GM23248 (cell line): Measurements from ENCODE around the gene SOWAHC. TPM values are rescaled to one million over a fixed set of nuclear protein-coding genes. Genes with fewer than 3 reads are reported as not detected.
A peak's percentile ranks its signal among the peaks of the same experiment; 100 is the strongest.

ENCODE experiments used
- DNase-seq: peaks from one replicate; pipeline ENCODE4 v3.0.0-alpha.2; 2015
- H2AFZ ChIP-seq: fragments of 200-600 bp; sonication (generic); 2 replicates; pipeline ENCODE4 v1.6.1; 2016; ENCODE audit warnings: antibody characterized with exemption
- H3F3A ChIP-seq: fragments of 200-600 bp; sonication (generic); 2 replicates; pipeline ENCODE4 v1.6.1; 2016; ENCODE audit warnings: mild to moderate bottlenecking, antibody characterized with exemption, mixed run types; ENCODE audit not compliant: insufficient read depth
- H3K27ac ChIP-seq: fragments of 200-600 bp; sonication (generic); 2 replicates; pipeline ENCODE4 v1.5.1; 2016; ENCODE audit warnings: mild to moderate bottlenecking
- H3K27me3 ChIP-seq: fragments of 200-600 bp; sonication (generic); replicated peaks from 2 replicates; pipeline ENCODE4 v1.6.1; 2016; ENCODE audit warnings: mild to moderate bottlenecking; ENCODE audit not compliant: insufficient read depth
- H3K36me3 ChIP-seq: fragments of 200-600 bp; sonication (generic); 2 replicates; pipeline ENCODE4 v1.6.1; 2016; ENCODE audit warnings: low read depth, mild to moderate bottlenecking
- H3K4me1 ChIP-seq: fragments of 200-600 bp; sonication (generic); 2 replicates; pipeline ENCODE4 v1.6.1; 2016; ENCODE audit warnings: mild to moderate bottlenecking; ENCODE audit not compliant: insufficient read depth
- H3K4me2 ChIP-seq: fragments of 200-600 bp; sonication (generic); one replicate; pipeline ENCODE4 v1.6.1; 2016; ENCODE audit warnings: mild to moderate bottlenecking; ENCODE audit not compliant: unreplicated experiment
- H3K4me3 ChIP-seq: fragments of 200-600 bp; sonication (generic); 2 replicates; pipeline ENCODE4 v1.5.1; 2016; ENCODE audit warnings: mild to moderate bottlenecking
- H3K79me2 ChIP-seq: fragments of 200-600 bp; sonication (generic); 2 replicates; pipeline ENCODE4 v1.6.1; 2016; ENCODE audit warnings: mild to moderate bottlenecking; ENCODE audit not compliant: insufficient read depth
- H3K9ac ChIP-seq: fragments of 200-600 bp; sonication (generic); 2 replicates; pipeline ENCODE4 v1.6.1; 2016; ENCODE audit warnings: mild to moderate bottlenecking
- H3K9me2 ChIP-seq: fragments of 200-600 bp; sonication (generic); 2 replicates; pipeline ENCODE4 v1.6.1; 2016; ENCODE audit warnings: mixed run types, mild to moderate bottlenecking, moderate library complexity; ENCODE audit not compliant: insufficient read depth
- H3K9me3 ChIP-seq: fragments of 200-600 bp; sonication (generic); one replicate; pipeline ENCODE4 v1.6.1; 2017; ENCODE audit warnings: low read depth
- H4K20me1 ChIP-seq: fragments of 200-600 bp; sonication (generic); 2 replicates; pipeline ENCODE4 v1.6.0; 2016; ENCODE audit not compliant: insufficient read depth
- EZH2 ChIP-seq: fragments of 200-600 bp; sonication (generic); IDR thresholded peaks from 2 replicates; pipeline ENCODE4 v1.6.1; 2018; ENCODE audit warnings: antibody characterized with exemption, mild to moderate bottlenecking; ENCODE audit not compliant: insufficient read depth, poor library complexity, severe bottlenecking
- EZH2phosphoT487 ChIP-seq: fragments of 200-600 bp; sonication (generic); IDR thresholded peaks from 2 replicates; pipeline ENCODE4 v1.6.1; 2018; ENCODE audit warnings: antibody characterized with exemption, moderate library complexity, mild to moderate bottlenecking, low read depth; ENCODE audit not compliant: insufficient read depth
- WGBS, 2 experiments: methylation state at CpG; one replicate each; pipeline ENCODE4 v1.1.6; 2015 to 2017; ENCODE audit warnings: low lambda C conversion rate in 2 of 2, low coverage in 1 of 2; ENCODE audit errors: missing lambda C conversion rate in 2 of 2; 5-methylcytosine and 5-hydroxymethylcytosine counted together
- in situ Hi-C: fragments of 300-500 bp; cut with MboI; formaldehyde crosslinking; loops from 2 replicates; pipeline ENCODE4 v1.15.0; 2020
- polyA plus RNA-seq: library from polyadenylated mRNA; unstranded; fragments of >200 nt; fragmentation: Nextera tagmentation; extraction: Ambion mirVana; gene quantifications from 2 replicates; pipeline ENCODE4 v1.2.1, GENCODE V29; 2016
- total RNA-seq: library from RNA; depleted of rRNA; stranded (reverse); fragments of >200 nt; shearing (Covaris generic); gene quantifications from 2 replicates; pipeline ENCODE4 v1.2.3, GENCODE V29; 2014

SOWAHC gene
- total and polyA plus RNA-seq, 2 experiments from 2014 or later, result 19.8 to 46.0 TPM

DNA sequence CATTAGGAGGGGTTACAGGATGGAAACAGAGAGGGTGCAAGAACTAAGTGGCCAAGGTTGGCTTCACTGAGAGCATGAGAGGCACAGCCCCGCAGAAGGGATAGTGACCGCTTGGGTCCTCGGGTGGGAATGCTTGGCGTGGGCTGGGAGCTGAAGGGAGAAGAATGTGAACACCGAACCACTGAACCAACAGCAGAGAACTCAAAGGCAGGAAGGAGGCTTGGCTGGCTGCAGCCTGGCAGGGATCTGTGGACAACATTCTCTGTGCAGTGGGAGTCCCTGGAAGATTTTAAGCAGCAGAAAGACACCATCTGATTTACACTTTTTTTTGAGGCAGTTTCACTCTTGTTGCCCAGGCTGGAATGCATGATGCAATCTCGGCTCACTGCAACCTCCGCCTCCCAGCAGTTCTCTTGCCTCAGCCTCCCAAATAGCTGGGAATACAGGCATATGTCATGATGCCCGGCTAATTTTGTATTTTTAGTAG is 33.9 kb downstream of the SOWAHC start:
- Histone ChIP-seq H3K4me2 (peak overlapping the region; percentile 87), H3F3A (peaks cover 43% of the 10 kb centered on the region), H3K4me3 (peak overlapping the region; percentile 63), H3K9me2 (no peaks in the 10 kb centered on the region), H3K36me3 (no peaks in the 10 kb centered on the region), H3K4me1 (peaks cover 45% of the 10 kb centered on the region), H3K79me2 (no peaks in the 10 kb centered on the region), H4K20me1 (no peaks in the 10 kb centered on the region), H2AFZ (peak overlapping the region; percentile 78), H3K9me3 (no peaks in the 10 kb centered on the region), H3K9ac (peak overlapping the region; percentile 75), H3K27ac (peak overlapping the region; percentile 94), H3K27me3 (no peaks in the 10 kb centered on the region)
- peak; percentile 87 for DNase-seq
- WGBS, 2 experiments, result 2% methylated on average over 8 of the region's 8 CpGs
- in situ Hi-C loops, result no loop called here
- TF ChIP-seq EZH2 (no peak), EZH2phosphoT487 (no peak)

DNA sequence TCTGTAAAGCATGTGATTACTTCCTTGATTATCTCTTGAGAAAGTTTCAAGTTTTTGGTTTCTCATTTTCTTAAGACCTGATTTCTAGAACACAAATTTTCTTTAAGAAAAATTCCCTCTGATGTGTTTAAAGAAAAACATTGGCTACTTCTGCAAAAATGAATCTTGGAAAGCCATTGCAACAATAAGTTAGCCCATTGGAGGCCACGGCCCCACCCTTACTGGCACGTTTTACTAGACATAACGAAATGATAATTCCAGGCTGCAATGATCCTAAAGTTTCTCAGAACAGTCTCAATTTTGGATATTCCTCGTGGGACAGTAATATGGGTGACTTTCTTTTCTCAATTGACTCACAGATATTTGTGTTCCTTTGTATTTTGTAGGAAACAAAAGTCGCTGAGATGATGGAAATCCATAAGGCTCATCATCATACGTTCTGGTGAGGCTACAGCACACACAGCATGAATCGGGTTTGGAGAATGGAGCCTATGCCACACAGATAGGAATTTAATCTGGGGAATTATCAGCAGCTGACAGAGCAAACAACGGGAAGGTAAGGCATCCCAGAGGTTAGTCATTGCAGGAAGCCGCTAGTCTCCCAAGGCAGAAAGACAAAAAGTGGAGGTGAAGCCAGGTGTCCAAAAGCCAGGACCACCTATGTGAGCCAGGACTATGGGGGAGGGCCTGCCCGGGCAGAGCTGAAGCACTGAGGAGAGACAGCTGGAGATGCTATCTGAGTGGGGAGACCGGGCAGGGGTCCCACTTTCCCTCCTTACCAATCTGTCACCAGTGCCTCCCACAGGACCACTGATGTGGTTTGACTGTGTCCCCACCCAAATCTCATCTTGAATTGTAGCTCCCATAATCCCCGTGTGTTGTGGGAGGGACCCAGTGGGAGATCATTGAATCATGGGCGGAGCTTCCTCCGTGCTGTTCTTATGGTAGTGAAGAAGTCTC is 35.9 kb downstream of the SOWAHC start:
- no peak overlapping the region for H3K9ac ChIP-seq
- in situ Hi-C loops, result no loop called here
- no peak overlapping the region for H3K4me2 ChIP-seq
- no peak overlapping the region for H3K27ac ChIP-seq
- WGBS, 2 experiments, result 55 to 56% methylated on average over 13 to 14 of the region's 14 CpGs
- no peaks in the 10 kb centered on the region for H3K79me2 ChIP-seq
- no peaks in the 10 kb centered on the region for H4K20me1 ChIP-seq
- H2AFZ ChIP-seq, result no peak overlapping the region
- no peaks in the 10 kb centered on the region for H3K9me2 ChIP-seq
- peaks cover 34% of the 10 kb centered on the region for H3F3A ChIP-seq
- peaks cover 33% of the 10 kb centered on the region for H3K4me1 ChIP-seq
- no peaks in the 10 kb centered on the region for H3K9me3 ChIP-seq
- DNase-seq, result no peak
- H3K36me3 ChIP-seq, result no peaks in the 10 kb centered on the region
- H3K27me3 ChIP-seq, result no peaks in the 10 kb centered on the region
- no peak for TF ChIP-seq EZH2phosphoT487
- TF ChIP-seq EZH2, result no peak
- no peak overlapping the region for H3K4me3 ChIP-seq

DNA sequence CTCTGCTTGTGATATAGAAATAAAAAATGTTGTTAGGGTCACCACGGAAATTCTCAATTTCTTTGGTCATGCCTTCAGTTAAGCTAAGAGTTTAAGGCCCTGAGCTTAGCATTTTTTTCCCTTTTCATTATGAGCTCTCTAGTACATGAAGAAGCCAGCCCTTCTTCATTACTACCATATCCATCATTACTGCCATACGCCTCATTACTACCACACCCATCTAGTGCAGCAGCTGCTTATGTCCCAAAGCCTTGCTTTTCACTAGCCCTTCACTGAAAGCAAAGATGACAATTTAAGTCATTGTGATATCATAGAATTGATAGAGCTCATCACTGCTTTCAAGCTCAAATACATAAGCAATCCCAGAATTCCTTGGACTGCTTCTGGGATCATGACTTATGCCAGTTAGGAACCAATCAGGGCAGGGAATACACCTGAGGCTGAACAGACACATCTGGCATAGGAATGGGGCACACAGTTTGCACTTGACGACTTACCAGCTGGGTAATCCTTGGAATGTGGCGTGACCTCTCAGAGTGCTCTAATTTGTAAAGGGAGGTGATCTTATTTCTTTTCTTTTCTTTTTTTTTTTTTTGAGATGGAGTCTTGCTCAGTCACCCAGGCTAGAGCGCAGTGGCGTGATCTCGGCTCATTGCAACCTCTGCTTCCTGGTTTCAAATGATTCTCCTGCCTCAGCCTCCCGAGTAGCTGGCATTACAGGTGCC is 40.3 kb downstream of the SOWAHC start:
- in situ Hi-C loops, result no loop called here
- H2AFZ ChIP-seq, result no peak overlapping the region
- 84 to 86% methylated on average over 8 of the region's 8 CpGs for WGBS, 2 experiments
- H3K79me2 ChIP-seq, result no peaks in the 10 kb centered on the region
- no peak overlapping the region for H3K27ac ChIP-seq
- H3K4me2 ChIP-seq, result no peak overlapping the region
- H3K4me1 ChIP-seq, result peaks cover 19% of the 10 kb centered on the region
- no peak for TF ChIP-seq EZH2
- TF ChIP-seq EZH2phosphoT487, result no peak
- 0 out of 2 replicates have a peak, but pooled peaks cover 3% of the 10 kb centered on the region for H3F3A ChIP-seq
- no peaks in the 10 kb centered on the region for H3K9me3 ChIP-seq
- no peak overlapping the region for H3K4me3 ChIP-seq
- no peak for DNase-seq
- H3K9me2 ChIP-seq, result no peaks in the 10 kb centered on the region
- H3K36me3 ChIP-seq, result no peaks in the 10 kb centered on the region
- no peaks in the 10 kb centered on the region for H3K27me3 ChIP-seq
- H4K20me1 ChIP-seq, result no peaks in the 10 kb centered on the region
- H3K9ac ChIP-seq, result no peak overlapping the region

DNA sequence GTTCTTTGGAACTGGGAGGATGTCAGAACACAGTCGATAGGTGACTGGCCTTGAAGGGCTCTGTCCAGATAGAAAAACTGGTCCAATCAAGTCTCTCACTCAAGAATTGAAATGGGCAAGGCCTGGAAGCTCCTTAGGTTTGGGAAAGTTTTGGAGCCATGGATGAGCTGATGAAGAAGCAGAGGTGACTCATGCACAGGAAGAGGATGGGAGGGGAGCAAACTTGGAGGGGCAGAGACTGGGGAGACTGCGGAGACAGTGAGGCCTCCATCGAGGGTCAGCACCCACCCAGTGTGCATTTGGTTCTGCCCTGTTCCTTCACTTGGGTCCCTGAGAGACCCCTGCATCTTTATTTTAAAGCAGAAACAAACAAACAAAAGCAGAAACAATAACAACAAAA is 41.1 kb downstream of the SOWAHC start:
- Histone ChIP-seq H3F3A (0 out of 2 replicates have a peak, but pooled peaks cover 3% of the 10 kb centered on the region), H3K9ac (no peak overlapping the region), H3K79me2 (no peaks in the 10 kb centered on the region), H2AFZ (no peak overlapping the region; the same call in 1 of the 2 replicates), H3K27ac (no peak overlapping the region), H3K4me2 (no peak overlapping the region), H4K20me1 (no peaks in the 10 kb centered on the region), H3K9me2 (no peaks in the 10 kb centered on the region), H3K4me3 (no peak overlapping the region), H3K36me3 (no peaks in the 10 kb centered on the region), H3K9me3 (no peaks in the 10 kb centered on the region), H3K27me3 (no peaks in the 10 kb centered on the region), H3K4me1 (peaks cover 14% of the 10 kb centered on the region)
- TF ChIP-seq EZH2 (no peak), EZH2phosphoT487 (no peak)
- DNase-seq, result peak; percentile 29
- in situ Hi-C loops, result no loop called here
- WGBS, 2 experiments, result 73 to 82% methylated on average over 3 of the region's 3 CpGs
